ENCODE data around the gene HSDL1. TPM values are rescaled to one million over a fixed set of nuclear protein-coding genes. Genes with fewer than 3 reads are reported as not detected.

HSDL1 gene
- total and polyA plus RNA-seq, 4 donors = 3.0 to 9.6 (median 5.3) TPM

GRCh38 chr16:84155226-84155625, 10.2 kb upstream of the HSDL1 start:
- no peak overlapping the region for H3K4me3 ChIP-seq (ENCODE audit: low read depth in 1 of 3, low read length in 3 of 3)
- 92% methylated on average over 4 of the region's 4 CpGs for WGBS
- H3K4me1 ChIP-seq (ENCODE audit: control insufficient read depth in 4 of 4, insufficient read depth in 4 of 4, low read length in 3 of 4) = no peaks in the 10 kb centered on the region
- no peak overlapping the region for H3K9ac ChIP-seq (ENCODE audit: low read depth in 1 of 2, low read length in 2 of 2)
- H3K36me3 ChIP-seq (ENCODE audit: control insufficient read depth in 4 of 4, insufficient read depth in 3 of 4, low read depth in 1 of 4, low read length in 3 of 4) = no peaks in the 10 kb centered on the region
- TF ChIP-seq REST (IDR thresholded peaks at IDR 0.05) (no peak), FOXA1 (IDR thresholded peaks at IDR 0.05) (no peak), SP1 (IDR thresholded peaks at IDR 0.05) (no peak), NR2F2 (IDR thresholded peaks at IDR 0.05) (no peak), GABPA (IDR thresholded peaks at IDR 0.05 in 1 of 2, conservative IDR thresholded peaks at IDR 0.05 in 1 of 2) (no peak), FOXA2 (IDR thresholded peaks at IDR 0.05) (no peak), ATF3 (IDR thresholded peaks at IDR 0.05) (no peak), TAF1 (conservative IDR thresholded peaks at IDR 0.05) (no peak), YY1 (IDR thresholded peaks at IDR 0.05) (no peak), JUND (IDR thresholded peaks at IDR 0.05) (no peak), RXRA (IDR thresholded peaks at IDR 0.05) (no peak), ZBTB33 (IDR thresholded peaks at IDR 0.05) (no peak), RAD21 (IDR thresholded peaks at IDR 0.05) (no peak), EGR1 (IDR thresholded peaks at IDR 0.05; ENCODE audit: low read depth in 2 of 2) (no peak), HNF4A (conservative IDR thresholded peaks at IDR 0.05) (no peak), CTCF (IDR thresholded peaks at IDR 0.05; ENCODE audit: low read depth, low read length, missing input control) (no peak)
- peaks cover 0 to 13% (median 0%) of the 10 kb centered on the region in 4 donors for H3K27me3 ChIP-seq (ENCODE audit: control insufficient read depth in 4 of 4, insufficient read depth in 4 of 4, low read length in 3 of 4)
- no peaks in the 10 kb centered on the region for H3K9me3 ChIP-seq (ENCODE audit: control insufficient read depth in 4 of 4, low read length in 3 of 4)
- no peak overlapping the region for H3K27ac ChIP-seq (ENCODE audit: low read depth in 1 of 2, low read length in 2 of 2)
- DNase-seq (ENCODE audit: low spot score) = no peak

- Histone ChIP-seq H3K36me3 (ENCODE audit: control insufficient read depth in 4 of 4, insufficient read depth in 3 of 4, low read depth in 1 of 4, low read length in 3 of 4) (no peaks in the 10 kb centered on the region), H3K9me3 (ENCODE audit: control insufficient read depth in 4 of 4, low read length in 3 of 4) (no peaks in the 10 kb centered on the region), H3K27ac (ENCODE audit: low read depth in 1 of 2, low read length in 2 of 2) (no peak overlapping the region), H3K9ac (ENCODE audit: low read depth in 1 of 2, low read length in 2 of 2) (no peak overlapping the region), H3K4me1 (ENCODE audit: control insufficient read depth in 4 of 4, insufficient read depth in 4 of 4, low read length in 3 of 4) (no peaks in the 10 kb centered on the region), H3K27me3 (ENCODE audit: control insufficient read depth in 4 of 4, insufficient read depth in 4 of 4, low read length in 3 of 4) (peaks cover 0 to 6% (median 0%) of the 10 kb centered on the region in 4 donors), H3K4me3 (ENCODE audit: low read depth in 1 of 3, low read length in 3 of 3) (no peak overlapping the region)
- 79% methylated on average over 8 of the region's 8 CpGs for WGBS
- no peak for DNase-seq (ENCODE audit: low spot score)
- no peak for TF ChIP-seq REST (IDR thresholded peaks at IDR 0.05)
- TF ChIP-seq TAF1 (conservative IDR thresholded peaks at IDR 0.05) = no peak
- TF ChIP-seq JUND (IDR thresholded peaks at IDR 0.05) = no peak
- TF ChIP-seq RAD21 (IDR thresholded peaks at IDR 0.05) = no peak
- no peak for TF ChIP-seq HNF4A (conservative IDR thresholded peaks at IDR 0.05)
- no peak for TF ChIP-seq FOXA1 (IDR thresholded peaks at IDR 0.05)
- no peak for TF ChIP-seq NR2F2 (IDR thresholded peaks at IDR 0.05)
- no peak for TF ChIP-seq ATF3 (IDR thresholded peaks at IDR 0.05)
- TF ChIP-seq EGR1 (IDR thresholded peaks at IDR 0.05; ENCODE audit: low read depth in 2 of 2) = no peak
- TF ChIP-seq FOXA2 (IDR thresholded peaks at IDR 0.05) = no peak
- no peak for TF ChIP-seq RXRA (IDR thresholded peaks at IDR 0.05)
These were observed 8.8 kb upstream of the HSDL1 start for GRCh38 chr16:84153660-84154214.
